Panc1 (cell line): ENCODE results near the gene UIMC1. TPM values are rescaled to one million over a fixed set of nuclear protein-coding genes. Genes with fewer than 3 reads are reported as not detected.

Source experiments
- ATAC-seq: fragments of 200-7000 bp; cut with Tn5 transposase; 2 replicates; pipeline ENCODE4 v1.9.1; 2020; ENCODE audit warnings: mild to moderate bottlenecking, moderate library complexity
- BruUV-seq: library from RNA; stranded (reverse); fragments of 400-500 nt; replicated peaks from 2 replicates; lab custom pipeline; 2021; lab: Mats Ljungman, UMichigan
- CTCF ChIA-PET: fragments of 300-600 bp; sonication (Branson Sonifier 250); formaldehyde crosslinking; loops from one replicate; lab custom pipeline; 2022; ENCODE audit warnings: antibody characterized with exemption; lab: Charles Lee
- POLR2A ChIA-PET: fragments of 300-600 bp; sonication (Branson Sonifier 250); formaldehyde crosslinking; loops from one replicate; lab custom pipeline; 2022; ENCODE audit warnings: antibody characterized with exemption; lab: Charles Lee
- DNase-seq: peaks from one replicate; pipeline ENCODE4 v3.0.0-alpha.2; 2010; ENCODE audit warnings: low read depth, low spot score
- H3K27ac ChIP-seq: 2 replicates; pipeline ENCODE4 v1.5.1; 2011; ENCODE audit warnings: mild to moderate bottlenecking, low read length, inconsistent platforms
- H3K27me3 ChIP-seq: fragments of 200-500 bp; sonication (Bioruptor generic); 2 replicates; pipeline ENCODE4 v1.6.0; 2014; ENCODE audit warnings: low read length, inconsistent platforms; ENCODE audit not compliant: control insufficient read depth, insufficient read depth
- H3K36me3 ChIP-seq: fragments of 200-500 bp; sonication (Bioruptor generic); 2 replicates; pipeline ENCODE4 v1.5.1; 2014; ENCODE audit warnings: inconsistent platforms, mild to moderate bottlenecking, low read length, moderate library complexity; ENCODE audit not compliant: control insufficient read depth, insufficient read depth
- H3K4me1 ChIP-seq: 2 replicates; pipeline ENCODE4 v1.5.1; 2011; ENCODE audit warnings: inconsistent platforms, mild to moderate bottlenecking, low read length, moderate library complexity; ENCODE audit not compliant: control insufficient read depth, insufficient read depth
- H3K4me3 ChIP-seq, 2 experiments: 2 replicates each; pipeline ENCODE4 v1.5.1; 2011 to 2012; ENCODE audit warnings: low read depth in 2 of 2, low read length in 2 of 2, mild to moderate bottlenecking in 2 of 2, inconsistent platforms in 1 of 2, moderate library complexity in 1 of 2
- H3K9me3 ChIP-seq: fragments of 200-500 bp; sonication (Bioruptor generic); 2 replicates; pipeline ENCODE4 v1.5.1; 2014; ENCODE audit warnings: low read depth, mild to moderate bottlenecking, inconsistent platforms, low read length, moderate library complexity; ENCODE audit not compliant: control insufficient read depth, insufficient read depth
- CTCF ChIP-seq: fragments of 450-650 bp; IDR thresholded peaks from 2 replicates; pipeline ENCODE4 v1.5.1; 2017; ENCODE audit warnings: mild to moderate bottlenecking
- POLR2AphosphoS5 ChIP-seq: IDR thresholded peaks from 2 replicates; pipeline ENCODE4 v1.6.1; 2012; ENCODE audit warnings: mild to moderate bottlenecking, low read depth, low read length, moderate library complexity
- REST ChIP-seq, 2 experiments: IDR thresholded peaks; 2 replicates each; pipeline ENCODE4 v1.6.1; 2011 to 2012; ENCODE audit warnings: low read depth in 2 of 2, control low read depth in 1 of 2, low read length in 1 of 2, mild to moderate bottlenecking in 1 of 2, moderate library complexity in 1 of 2; ENCODE audit not compliant: insufficient read depth in 1 of 2
- SIN3A ChIP-seq: IDR thresholded peaks from 2 replicates; pipeline ENCODE4 v1.6.1; 2012; ENCODE audit warnings: low read depth, mild to moderate bottlenecking, low read length, moderate library complexity, borderline replicate concordance; ENCODE audit not compliant: insufficient read depth
- TCF7L2 ChIP-seq: IDR thresholded peaks from 2 replicates; pipeline ENCODE4 v1.6.1; 2011; ENCODE audit warnings: mild to moderate bottlenecking, low read depth, low read length, inconsistent platforms
- in situ Hi-C: cut with HindIII; loops from 2 replicates; pipeline ENCODE4 v1.10.0; 2016; ENCODE audit warnings: low sequenced_read_pairs, low pct_unique_long_range_greater_than_20kb
- intact Hi-C: fragments of 100-400 bp; cut with micrococcal nuclease; formaldehyde crosslinking; loops from one replicate; pipeline ENCODE4 v1.10.0; 2022; ENCODE audit not compliant: unreplicated experiment
- total RNA-seq: library from RNA; stranded (reverse); gene quantifications from one replicate; pipeline ENCODE4 v1.2.1, GENCODE V29; 2021; ENCODE audit not compliant: unreplicated experiment

UIMC1 gene
- total RNA-seq, 1 experiment from 2014 or later: 37.1 TPM

- ATAC-seq (no peak), DNase-seq (no peak)
- in situ Hi-C loops: no loop called here
- H3K4me1 ChIP-seq: no peaks in the 10 kb centered on the region
- no peaks in the 10 kb centered on the region for H3K36me3 ChIP-seq
- intact Hi-C loops: no loop called here
- no TSS peak for BruUV-seq
- H3K9me3 ChIP-seq: no peaks in the 10 kb centered on the region
- POLR2A ChIA-PET: no interaction called here
- no peaks in the 10 kb centered on the region; the same call in 1 of the 2 replicates for H3K27me3 ChIP-seq
- CTCF ChIA-PET: no interaction called here
- H3K27ac ChIP-seq: no peak overlapping the region
- H3K4me3 ChIP-seq: no peak overlapping the region
- TF ChIP-seq CTCF: no peak
- no peak for TF ChIP-seq POLR2AphosphoS5
- TF ChIP-seq SIN3A: no peak
- TF ChIP-seq TCF7L2: no peak
- no peak for TF ChIP-seq REST (IDR thresholded peaks at IDR 0.05; ENCODE audit: insufficient read depth in 1 of 2, low read depth in 2 of 2, low read length in 1 of 2)
Measured at GRCh38 chr5:176857216-176857893, 149.2 kb downstream of the UIMC1 start.

GRCh38 chr5:176856746-176857145 lies 149.8 kb downstream of the UIMC1 start:
- no peaks in the 10 kb centered on the region; the same call in 1 of the 2 replicates for H3K27me3 ChIP-seq

More at GRCh38 chr5:176856746-176857145, 149.8 kb downstream of the UIMC1 start:
- no peak overlapping the region for H3K27ac ChIP-seq
- no peak for DNase-seq
- H3K4me1 ChIP-seq: no peaks in the 10 kb centered on the region
- TF ChIP-seq SIN3A (no peak), POLR2AphosphoS5 (no peak), TCF7L2 (no peak), CTCF (no peak)
- in situ Hi-C loops (no loop called here), intact Hi-C loops (no loop called here)
- BruUV-seq: no TSS peak
- no peak for ATAC-seq
- H3K4me3 ChIP-seq: no peak overlapping the region
- CTCF ChIA-PET: no interaction called here
- no peaks in the 10 kb centered on the region for H3K9me3 ChIP-seq
- POLR2A ChIA-PET: no interaction called here
- H3K36me3 ChIP-seq: no peaks in the 10 kb centered on the region
